Stimulated activated naive CD8-positive, alpha-beta T cell treated with anti-CD3 and anti-CD28 coated beads, Interleukin-15, Interleukin-2, amounts not matched to agents 100 ng/mL and 50 ng/mL, for 24 hours (primary cell): ENCODE data around the gene PCED1B.
"Not testable (repeated sequence)": the region's sequence is repeated elsewhere in the genome, so short reads cannot be mapped to it uniquely, and the experiment has no call there.

Source experiments
- H3K27ac Mint-ChIP-seq: one replicate; pipeline ENCODE4 v1.8.0; 2021; ENCODE audit warnings: mild to moderate bottlenecking, mixed read lengths
- H3K27me3 Mint-ChIP-seq: one replicate; pipeline ENCODE4 v1.8.0; 2021; ENCODE audit warnings: mixed read lengths
- H3K36me3 Mint-ChIP-seq: one replicate; pipeline ENCODE4 v1.8.0; 2021; ENCODE audit warnings: low read depth, mixed read lengths
- H3K4me1 Mint-ChIP-seq: one replicate; pipeline ENCODE4 v1.8.0; 2021; ENCODE audit warnings: low read depth, mixed read lengths
- H3K4me3 Mint-ChIP-seq: one replicate; pipeline ENCODE4 v1.8.0; 2021; ENCODE audit warnings: mild to moderate bottlenecking, mixed read lengths
- H3K9me3 Mint-ChIP-seq: one replicate; pipeline ENCODE4 v1.8.0; 2021; ENCODE audit warnings: mixed read lengths

Gene PCED1B

DNA sequence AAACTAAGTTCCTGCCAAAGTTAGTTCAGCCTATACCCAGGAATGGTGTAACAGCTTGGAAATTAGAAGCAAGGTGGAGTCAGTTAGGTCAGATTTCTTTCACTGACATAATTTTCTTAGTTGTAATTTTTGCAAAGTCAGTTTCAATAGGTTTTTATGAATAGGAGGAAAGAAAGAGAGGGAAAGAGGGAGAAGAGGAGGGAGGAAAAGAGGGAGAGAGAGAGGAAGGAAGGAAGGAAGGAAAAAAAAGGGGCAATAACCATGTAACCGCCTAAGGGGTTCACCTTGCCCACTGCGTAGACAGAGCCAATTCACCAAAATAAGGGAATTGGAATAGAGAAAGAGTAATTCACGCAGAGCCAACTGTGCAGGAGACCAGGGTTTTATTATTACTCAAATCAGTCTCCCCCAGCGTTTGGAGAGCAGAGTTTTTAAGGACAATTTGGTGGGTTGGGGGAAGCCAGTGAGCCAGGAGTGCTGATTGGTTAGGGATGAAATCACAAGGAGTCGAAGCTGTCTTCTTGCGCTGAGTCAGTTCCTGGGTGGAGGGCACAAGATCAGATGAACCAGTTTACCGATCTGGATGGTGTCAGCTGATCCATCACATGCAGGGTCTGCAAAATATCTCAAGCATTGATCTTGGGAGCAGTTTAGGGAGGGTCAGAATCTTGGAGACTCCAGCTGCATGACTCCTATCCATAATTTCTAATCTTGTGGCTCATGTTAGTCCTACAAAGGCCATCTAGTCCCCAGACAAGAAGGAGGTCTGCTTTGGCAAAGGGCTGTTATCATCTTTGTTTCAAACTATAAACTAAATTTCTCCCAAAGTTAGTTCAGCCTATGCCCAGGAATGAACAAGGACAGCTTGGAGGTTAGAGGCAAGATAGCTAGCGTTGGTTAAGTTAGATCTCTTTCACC lies 126.4 kb downstream of the PCED1B start:
- Mint-ChIP-seq H3K4me1 (peaks cover 78% of the 10 kb centered on the region), H3K4me3 (peak overlapping the region; percentile 91), H3K36me3 (peaks cover 66% of the 10 kb centered on the region), H3K27ac (peak overlapping the region; percentile 98), H3K27me3 (no peaks in the 10 kb centered on the region), H3K9me3 (no peaks in the 10 kb centered on the region)

DNA sequence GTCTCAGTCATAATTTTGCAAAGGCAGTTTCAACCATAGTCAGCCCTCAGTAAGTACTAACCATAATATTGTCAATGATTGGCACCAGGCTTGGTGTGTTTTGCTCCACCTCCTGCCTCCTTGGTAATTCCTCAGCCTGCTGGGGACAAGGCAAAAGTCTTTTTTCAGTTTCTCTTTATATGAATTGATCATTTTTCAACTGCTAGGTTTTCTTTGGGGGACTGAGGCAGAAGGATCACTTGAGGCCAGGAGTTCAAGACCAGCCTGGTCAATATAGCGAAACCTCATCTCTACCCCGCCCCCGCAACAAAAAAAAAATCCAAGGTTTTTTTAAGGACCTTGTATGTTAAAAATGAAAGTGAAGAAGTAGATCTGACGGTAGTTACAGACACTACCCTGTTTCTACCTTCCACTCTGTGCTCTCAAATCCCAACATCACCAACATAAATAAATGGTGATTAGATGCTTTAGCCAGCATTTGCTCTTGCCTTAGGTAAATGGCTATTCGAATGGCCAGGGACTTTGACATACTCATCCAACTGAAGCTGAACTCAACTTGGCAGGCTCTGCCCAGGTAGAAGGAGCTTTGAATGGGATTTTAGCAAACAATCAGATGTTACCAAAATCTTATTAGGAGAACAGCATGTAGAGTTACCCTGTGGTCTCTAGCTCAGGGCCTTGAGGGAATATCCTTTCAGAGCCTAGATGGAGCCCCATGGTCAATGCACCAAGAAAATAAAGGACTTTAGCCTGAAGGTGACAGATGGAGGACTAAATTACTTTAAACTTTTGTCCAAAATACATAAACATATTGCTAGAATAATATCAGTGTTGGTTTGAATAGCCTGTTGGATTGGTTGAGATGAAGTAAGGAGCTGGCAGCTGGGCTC lies 127.3 kb downstream of the PCED1B start:
- Mint-ChIP-seq H3K27ac (peak overlapping the region; percentile 98), H3K36me3 (peaks cover 69% of the 10 kb centered on the region), H3K4me1 (peaks cover 77% of the 10 kb centered on the region)

GRCh38 chr12:47207340-47207717 lies 127.9 kb downstream of the PCED1B start:
- Mint-ChIP-seq H3K36me3 (peaks cover 74% of the 10 kb centered on the region), H3K27ac (peak overlapping the region; percentile 98), H3K27me3 (no peaks in the 10 kb centered on the region), H3K4me3 (peak overlapping the region; percentile 91), H3K9me3 (no peaks in the 10 kb centered on the region), H3K4me1 (peaks cover 78% of the 10 kb centered on the region)

More for the DNA sequence above, 127.3 kb downstream of the PCED1B start:
- Mint-ChIP-seq H3K4me3 (peak overlapping the region; percentile 91), H3K9me3 (no peaks in the 10 kb centered on the region), H3K27me3 (no peaks in the 10 kb centered on the region)

- H3K27ac Mint-ChIP-seq: peak overlapping the region; percentile 98
- peaks cover 78% of the 10 kb centered on the region for H3K4me1 Mint-ChIP-seq
- no peaks in the 10 kb centered on the region for H3K27me3 Mint-ChIP-seq
- peak overlapping the region; percentile 91 for H3K4me3 Mint-ChIP-seq
- peaks cover 79% of the 10 kb centered on the region for H3K36me3 Mint-ChIP-seq
- H3K9me3 Mint-ChIP-seq: no peaks in the 10 kb centered on the region
Observed at GRCh38 chr12:47207829-47208248, 128.4 kb downstream of the PCED1B start.

- Mint-ChIP-seq H3K27ac (peak overlapping the region; percentile 98), H3K9me3 (no peaks in the 10 kb centered on the region), H3K4me1 (peaks cover 85% of the 10 kb centered on the region), H3K4me3 (peak overlapping the region; percentile 91), H3K27me3 (no peaks in the 10 kb centered on the region), H3K36me3 (peaks cover 89% of the 10 kb centered on the region)
Observed at GRCh38 chr12:47209014-47209413, 129.6 kb downstream of the PCED1B start.

DNA sequence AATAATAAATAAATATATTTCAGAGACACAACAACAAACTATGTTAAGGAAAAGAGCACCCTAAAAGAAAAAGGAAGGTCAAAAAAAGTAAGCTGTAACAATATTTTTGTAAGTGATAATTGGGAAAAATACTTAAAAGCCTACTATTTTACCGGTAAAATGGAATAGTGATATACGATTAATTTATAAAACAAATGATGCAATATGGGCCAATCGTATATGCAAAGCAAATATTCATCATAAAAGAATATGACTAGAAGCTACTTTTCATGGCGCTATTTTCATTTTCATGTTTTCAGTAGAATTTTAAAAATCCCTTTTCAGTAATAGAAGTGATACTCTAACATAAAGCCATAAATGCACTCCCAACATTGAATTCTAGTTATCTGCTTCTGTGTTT lies 131.4 kb downstream of the PCED1B start:
- peaks cover 89% of the 10 kb centered on the region for H3K36me3 Mint-ChIP-seq
- peak overlapping the region; percentile 91 for H3K4me3 Mint-ChIP-seq
- H3K27ac Mint-ChIP-seq: peak overlapping the region; percentile 98
- H3K4me1 Mint-ChIP-seq: peaks cover 82% of the 10 kb centered on the region
- no peaks in the 10 kb centered on the region for H3K9me3 Mint-ChIP-seq
- H3K27me3 Mint-ChIP-seq: no peaks in the 10 kb centered on the region

DNA sequence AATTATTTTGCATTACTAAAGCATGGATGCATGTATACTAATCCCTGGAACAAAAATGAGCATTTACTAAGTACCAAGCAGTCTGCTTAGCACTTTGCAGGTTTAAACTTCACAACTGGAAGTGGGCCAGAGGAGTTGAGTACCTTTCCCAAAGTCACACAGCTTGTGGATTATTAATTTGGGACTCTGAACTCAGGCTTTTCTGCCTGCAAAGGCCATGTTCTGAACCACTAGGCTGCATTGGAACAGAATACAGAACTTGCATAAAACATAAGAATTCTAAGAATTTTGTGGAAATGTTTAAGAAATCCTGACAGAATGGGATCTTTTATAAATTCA lies 133.2 kb downstream of the PCED1B start:
- Mint-ChIP-seq H3K27ac (peak overlapping the region; percentile 98), H3K9me3 (no peaks in the 10 kb centered on the region), H3K4me3 (peak overlapping the region; percentile 91), H3K27me3 (no peaks in the 10 kb centered on the region), H3K4me1 (peaks cover 77% of the 10 kb centered on the region), H3K36me3 (peaks cover 89% of the 10 kb centered on the region)

DNA sequence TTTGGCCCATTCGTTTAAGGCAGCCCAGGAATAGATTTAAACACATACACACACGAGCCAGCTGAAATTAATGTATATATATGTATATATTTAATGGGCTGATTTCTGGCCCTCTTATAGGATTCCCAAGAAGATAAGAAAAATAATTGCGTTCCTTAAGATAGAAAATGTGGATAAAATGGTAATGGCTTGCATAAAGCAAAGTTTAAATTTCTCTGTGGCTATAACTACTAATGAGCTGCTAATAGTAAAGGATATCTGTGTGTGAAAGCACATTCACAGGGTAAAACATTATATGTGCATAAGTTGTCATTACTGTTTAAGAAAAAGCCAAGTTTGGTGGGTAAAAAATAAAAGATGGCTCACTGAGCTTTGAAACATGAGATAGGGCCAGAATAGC lies 134.0 kb downstream of the PCED1B start:
- Mint-ChIP-seq H3K27ac (peak overlapping the region; percentile 98), H3K4me1 (peaks cover 76% of the 10 kb centered on the region), H3K4me3 (peak overlapping the region; percentile 91), H3K9me3 (no peaks in the 10 kb centered on the region), H3K27me3 (no peaks in the 10 kb centered on the region), H3K36me3 (peaks cover 92% of the 10 kb centered on the region)

GRCh38 chr12:47214001-47214619 lies 134.7 kb downstream of the PCED1B start:
- Mint-ChIP-seq H3K9me3 (no peaks in the 10 kb centered on the region), H3K36me3 (peaks cover 91% of the 10 kb centered on the region), H3K4me3 (peak overlapping the region; percentile 91), H3K27ac (peak overlapping the region; percentile 98), H3K27me3 (no peaks in the 10 kb centered on the region), H3K4me1 (peaks cover 70% of the 10 kb centered on the region)

GRCh38 chr12:47214771-47215170 lies 135.3 kb downstream of the PCED1B start:
- Mint-ChIP-seq H3K4me1 (peaks cover 68% of the 10 kb centered on the region), H3K36me3 (peaks cover 90% of the 10 kb centered on the region)

GRCh38 chr12:47216150-47216677 lies 136.8 kb downstream of the PCED1B start:
- H3K4me1 Mint-ChIP-seq: peaks cover 66% of the 10 kb centered on the region
- H3K27ac Mint-ChIP-seq: peak overlapping the region; percentile 98
- no peaks in the 10 kb centered on the region for H3K27me3 Mint-ChIP-seq
- H3K9me3 Mint-ChIP-seq: no peaks in the 10 kb centered on the region
- peaks cover 88% of the 10 kb centered on the region for H3K36me3 Mint-ChIP-seq
- H3K4me3 Mint-ChIP-seq: peak overlapping the region; percentile 91

More at GRCh38 chr12:47214771-47215170, 135.3 kb downstream of the PCED1B start:
- Mint-ChIP-seq H3K27me3 (no peaks in the 10 kb centered on the region), H3K9me3 (no peaks in the 10 kb centered on the region), H3K4me3 (peak overlapping the region; percentile 91), H3K27ac (peak overlapping the region; percentile 98)

DNA sequence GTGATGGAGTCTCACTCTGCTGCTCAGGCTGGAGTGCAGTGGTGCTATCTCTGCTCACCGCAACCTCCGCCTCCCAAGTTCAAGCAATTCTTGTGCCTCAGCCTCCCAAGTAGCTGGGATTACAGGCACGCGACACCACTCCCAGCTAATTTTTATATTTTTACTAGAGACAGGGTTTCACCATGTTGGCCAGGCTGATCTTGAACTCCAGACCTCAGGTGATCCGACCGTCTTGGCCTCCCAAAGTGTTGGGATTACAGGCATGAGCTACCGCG lies 138.1 kb downstream of the PCED1B start:
- not testable (repeated sequence) for H3K27me3 Mint-ChIP-seq, H3K9me3 Mint-ChIP-seq
- peak overlapping the region; percentile 98 for H3K27ac Mint-ChIP-seq
- H3K4me1 Mint-ChIP-seq: peaks cover 70% of the 10 kb centered on the region
- H3K36me3 Mint-ChIP-seq: peaks cover 89% of the 10 kb centered on the region
- peak overlapping the region; percentile 91 for H3K4me3 Mint-ChIP-seq

DNA sequence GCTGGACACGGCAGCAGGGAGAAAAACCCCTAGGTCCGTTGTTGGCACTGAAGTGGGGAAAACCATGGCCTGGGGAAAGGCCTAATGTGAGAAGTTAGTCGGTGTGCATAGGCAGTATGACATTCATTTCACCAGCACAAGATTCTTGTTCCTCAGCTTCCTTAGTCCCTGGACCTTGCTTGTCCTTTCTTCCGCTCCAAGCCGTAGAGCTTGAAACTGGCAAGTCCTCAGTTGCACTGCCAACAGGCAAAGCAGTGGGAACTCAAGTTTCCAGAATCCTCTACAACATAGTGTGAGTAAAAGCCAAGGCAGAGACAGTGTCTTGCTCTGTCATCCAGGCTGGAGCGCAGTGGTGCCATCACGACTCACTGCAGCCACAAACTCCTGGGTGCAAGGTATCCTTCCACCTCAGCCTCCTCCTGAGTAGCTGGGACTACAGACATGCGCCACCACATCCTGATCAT lies 138.8 kb downstream of the PCED1B start:
- no peaks in the 10 kb centered on the region for H3K27me3 Mint-ChIP-seq
- no peaks in the 10 kb centered on the region for H3K9me3 Mint-ChIP-seq
- peaks cover 89% of the 10 kb centered on the region for H3K36me3 Mint-ChIP-seq
- peak overlapping the region; percentile 91 for H3K4me3 Mint-ChIP-seq
- peak overlapping the region; percentile 98 for H3K27ac Mint-ChIP-seq
- H3K4me1 Mint-ChIP-seq: peaks cover 72% of the 10 kb centered on the region

- Mint-ChIP-seq H3K27ac (peak overlapping the region; percentile 98), H3K4me3 (peak overlapping the region; percentile 91), H3K4me1 (peaks cover 70% of the 10 kb centered on the region), H3K27me3 (no peaks in the 10 kb centered on the region), H3K9me3 (no peaks in the 10 kb centered on the region), H3K36me3 (peaks cover 87% of the 10 kb centered on the region)
Observed at GRCh38 chr12:47219243-47219642, 139.8 kb downstream of the PCED1B start.
